Duodenal mucosa (tissue), 2 donors: ENCODE measurements around the gene PGC.
"Not testable (repeated sequence)": the region's sequence is repeated elsewhere in the genome, so short reads cannot be mapped to it uniquely, and the experiment has no call there.

Experiments used
- H3K27ac ChIP-seq: one replicate; pipeline ENCODE4 v1.7.0; 2013; ENCODE audit warnings: low read depth, low read length
- H3K27me3 ChIP-seq, 2 donors: one replicate each; pipeline ENCODE4 v1.7.0; 2013; ENCODE audit warnings: low read length in 2 of 2, control low read depth in 1 of 2; ENCODE audit not compliant: insufficient read depth in 2 of 2, control insufficient read depth in 1 of 2
- H3K36me3 ChIP-seq, 2 donors: one replicate each; pipeline ENCODE4 v1.7.0; 2013; ENCODE audit warnings: low read length in 2 of 2, control low read depth in 1 of 2; ENCODE audit not compliant: insufficient read depth in 2 of 2, control insufficient read depth in 1 of 2
- H3K4me1 ChIP-seq, 2 donors: one replicate each; pipeline ENCODE4 v1.7.0; 2013; ENCODE audit warnings: low read length in 2 of 2, control low read depth in 1 of 2; ENCODE audit not compliant: insufficient read depth in 2 of 2, control insufficient read depth in 1 of 2
- H3K4me3 ChIP-seq, 2 donors: one replicate each; pipeline ENCODE4 v1.7.0; 2013; ENCODE audit warnings: low read length in 2 of 2, low read depth in 1 of 2
- H3K9ac ChIP-seq, 2 donors: one replicate each; pipeline ENCODE4 v1.7.0; 2013; ENCODE audit warnings: low read length in 2 of 2, low read depth in 1 of 2
- H3K9me3 ChIP-seq, 2 donors: one replicate each; pipeline ENCODE4 v1.7.0; 2013; ENCODE audit warnings: low read length in 2 of 2, control low read depth in 1 of 2; ENCODE audit not compliant: control insufficient read depth in 1 of 2

The PGC gene

DNA sequence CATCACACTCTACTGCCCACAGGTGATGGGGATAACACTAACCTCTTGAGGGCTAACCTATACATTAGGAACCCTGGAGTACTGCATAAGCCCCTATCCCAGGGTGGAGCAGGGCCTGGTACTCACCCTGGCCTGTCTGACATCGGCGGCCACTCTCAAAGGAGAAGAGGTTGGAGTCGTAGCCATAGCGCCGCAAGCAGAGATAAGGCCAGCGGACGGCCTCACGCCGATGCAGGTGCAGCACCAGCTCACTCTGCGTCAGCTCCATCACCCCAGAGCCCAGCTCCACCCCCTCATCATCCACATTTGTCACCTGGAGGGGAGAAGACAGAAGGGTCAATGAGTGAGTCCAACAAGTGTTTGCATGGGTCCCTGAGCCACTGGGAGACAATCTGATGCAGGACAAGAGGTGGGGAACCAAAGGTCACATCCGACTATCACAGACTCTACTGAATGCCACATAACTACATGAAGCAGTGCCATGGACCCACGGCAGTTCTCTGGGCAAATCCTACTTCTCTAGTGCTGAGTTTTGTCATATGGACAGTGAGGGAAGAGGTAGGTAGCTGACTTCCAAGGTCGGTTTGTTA, 28.2 kb upstream of the PGC start:
- Histone ChIP-seq H3K4me1 (peaks cover 10 to 12% of the 10 kb centered on the region in 2 donors), H3K9me3 (no peaks in the 10 kb centered on the region), H3K4me3 (no peak overlapping the region), H3K27me3 (no peaks in the 10 kb centered on the region), H3K9ac (no peak overlapping the region), H3K36me3 (peaks cover 25 to 39% of the 10 kb centered on the region in 2 donors), H3K27ac (no peak overlapping the region)

DNA sequence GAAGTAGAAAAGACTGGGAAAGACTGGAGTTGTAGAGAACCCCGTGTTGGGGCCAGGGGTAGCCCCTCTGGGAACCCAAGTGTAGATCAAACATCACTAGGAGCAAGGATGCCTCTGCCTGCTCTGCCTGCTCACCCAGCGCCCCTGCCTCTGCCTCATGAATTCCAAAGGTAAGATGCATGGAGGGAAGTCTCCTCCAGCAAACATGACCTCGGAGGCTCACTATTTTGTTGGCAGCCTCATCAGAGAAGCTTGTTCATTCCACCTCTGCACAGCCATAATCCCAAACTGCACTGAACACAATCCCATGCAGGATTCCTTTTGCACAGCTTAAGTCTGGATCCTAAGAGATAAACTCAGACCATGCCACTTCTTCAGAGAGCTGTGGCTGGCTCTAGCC, 27.6 kb upstream of the PGC start:
- Histone ChIP-seq H3K9me3 (no peaks in the 10 kb centered on the region), H3K27ac (no peak overlapping the region), H3K4me3 (no peak overlapping the region), H3K4me1 (peaks cover 10 to 12% of the 10 kb centered on the region in 2 donors), H3K9ac (no peak overlapping the region), H3K36me3 (peaks cover 25 to 40% of the 10 kb centered on the region in 2 donors), H3K27me3 (no peaks in the 10 kb centered on the region)

DNA sequence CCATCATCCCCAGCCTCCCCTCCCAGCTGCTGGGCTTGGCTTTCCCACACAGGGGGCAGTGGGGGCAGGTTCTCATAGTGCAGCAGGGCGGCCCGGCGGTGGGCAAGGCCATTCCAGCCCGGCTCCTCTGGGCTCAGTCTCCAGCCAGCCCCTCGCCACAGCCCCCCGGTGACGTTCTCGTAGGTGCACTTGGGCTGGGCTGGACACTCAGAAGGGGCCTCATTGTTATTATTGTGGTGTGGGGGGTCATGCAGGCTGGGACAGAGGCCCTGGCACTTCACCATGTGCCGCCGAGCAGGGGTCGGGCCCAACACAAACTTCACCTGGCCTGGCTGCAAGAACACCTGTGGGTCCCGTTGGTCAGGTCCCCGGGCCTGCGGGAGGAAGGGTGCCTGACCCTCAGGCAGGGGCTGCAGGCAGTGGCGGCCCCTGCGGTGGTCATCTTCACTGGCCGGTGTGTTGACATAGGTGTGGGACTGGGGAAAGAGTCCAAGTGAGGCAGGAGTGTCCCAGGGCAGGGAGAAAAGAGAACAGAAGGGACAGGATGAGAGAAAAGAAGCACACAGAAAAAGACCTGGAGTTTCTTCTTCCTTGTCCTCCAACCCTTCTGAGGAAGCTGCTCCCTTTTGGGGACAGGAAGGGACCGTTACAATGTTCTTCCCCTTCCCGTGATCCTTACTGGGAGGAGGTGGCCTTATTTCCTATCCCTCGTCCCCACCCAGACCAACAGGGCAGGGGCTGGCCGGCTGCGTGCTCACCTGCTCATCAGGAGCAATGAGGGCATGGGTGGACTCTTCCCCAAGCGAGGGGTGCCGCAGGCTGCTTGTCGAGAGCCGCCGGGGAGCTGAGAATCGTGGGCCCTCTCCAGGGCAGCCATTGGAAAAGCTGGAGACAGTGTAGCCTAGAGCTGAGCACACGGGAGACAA, 24.1 kb upstream of the PGC start:
- H3K36me3 ChIP-seq: peaks cover 19 to 40% of the 10 kb centered on the region in 2 donors
- H3K9ac ChIP-seq: no peak overlapping the region
- H3K27me3 ChIP-seq: no peaks in the 10 kb centered on the region
- H3K27ac ChIP-seq: no peak overlapping the region
- peaks cover 4 to 10% of the 10 kb centered on the region in 2 donors for H3K4me1 ChIP-seq
- no peak overlapping the region for H3K4me3 ChIP-seq
- H3K9me3 ChIP-seq: no peaks in the 10 kb centered on the region

DNA sequence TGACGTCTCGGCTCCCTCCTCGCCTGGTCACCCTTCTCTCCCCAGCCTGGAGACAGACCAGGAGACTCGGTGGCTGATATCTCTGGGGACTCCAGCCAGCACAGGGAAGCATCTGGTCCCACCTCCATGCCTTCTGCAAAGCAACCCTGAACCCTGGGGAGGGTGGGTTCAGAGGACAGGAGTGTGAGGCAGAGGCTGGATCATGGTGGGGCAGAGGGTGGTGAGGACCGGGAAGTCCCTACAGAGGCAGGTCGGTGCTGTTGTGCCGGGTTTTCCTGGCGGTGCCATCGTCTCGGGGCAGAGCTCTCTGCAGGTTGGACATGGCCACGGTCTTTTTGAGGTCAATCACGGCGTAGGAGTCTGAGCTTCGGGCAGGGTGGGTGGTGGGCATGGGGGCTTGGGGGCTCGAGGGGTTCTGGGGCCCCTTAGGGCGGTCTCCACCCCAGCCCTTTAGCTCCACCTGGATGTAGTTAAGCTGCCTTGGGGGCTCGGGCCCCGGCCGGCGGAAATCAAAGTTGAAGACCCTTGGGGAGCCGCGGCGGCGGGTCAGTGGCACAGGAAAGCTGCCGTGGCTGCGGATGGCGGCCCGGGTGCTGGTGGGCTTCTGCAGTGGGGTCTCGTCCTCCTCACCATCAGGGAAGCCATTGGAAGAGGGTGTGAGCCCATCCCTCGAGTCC, 23.3 kb upstream of the PGC start:
- Histone ChIP-seq H3K9ac (no peak overlapping the region), H3K27ac (no peak overlapping the region), H3K36me3 (peaks cover 17 to 40% of the 10 kb centered on the region in 2 donors), H3K4me1 (peaks cover 4 to 6% of the 10 kb centered on the region in 2 donors), H3K27me3 (no peaks in the 10 kb centered on the region), H3K9me3 (no peaks in the 10 kb centered on the region), H3K4me3 (no peak overlapping the region)

DNA sequence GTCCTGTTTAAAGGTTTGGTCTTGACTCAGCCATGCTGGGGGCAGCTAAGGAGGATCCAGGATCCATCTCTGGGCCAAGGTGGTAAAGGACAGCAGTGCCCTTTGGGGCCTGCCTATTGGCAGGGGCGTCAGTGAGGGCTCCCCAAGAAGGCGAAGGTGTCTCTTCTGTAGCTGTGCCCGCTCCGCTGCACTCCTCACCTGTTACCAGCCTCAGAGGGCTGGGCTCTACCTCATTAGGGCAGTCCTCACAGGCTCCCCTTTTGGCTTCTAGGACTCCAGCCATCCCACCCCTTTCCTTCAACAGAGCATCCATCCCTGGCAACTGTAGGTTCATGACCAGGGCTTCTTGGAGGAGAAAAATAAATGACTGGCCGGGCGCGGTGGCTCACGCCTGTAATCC, 22.2 kb upstream of the PGC start:
- no peak overlapping the region for H3K27ac ChIP-seq

DNA sequence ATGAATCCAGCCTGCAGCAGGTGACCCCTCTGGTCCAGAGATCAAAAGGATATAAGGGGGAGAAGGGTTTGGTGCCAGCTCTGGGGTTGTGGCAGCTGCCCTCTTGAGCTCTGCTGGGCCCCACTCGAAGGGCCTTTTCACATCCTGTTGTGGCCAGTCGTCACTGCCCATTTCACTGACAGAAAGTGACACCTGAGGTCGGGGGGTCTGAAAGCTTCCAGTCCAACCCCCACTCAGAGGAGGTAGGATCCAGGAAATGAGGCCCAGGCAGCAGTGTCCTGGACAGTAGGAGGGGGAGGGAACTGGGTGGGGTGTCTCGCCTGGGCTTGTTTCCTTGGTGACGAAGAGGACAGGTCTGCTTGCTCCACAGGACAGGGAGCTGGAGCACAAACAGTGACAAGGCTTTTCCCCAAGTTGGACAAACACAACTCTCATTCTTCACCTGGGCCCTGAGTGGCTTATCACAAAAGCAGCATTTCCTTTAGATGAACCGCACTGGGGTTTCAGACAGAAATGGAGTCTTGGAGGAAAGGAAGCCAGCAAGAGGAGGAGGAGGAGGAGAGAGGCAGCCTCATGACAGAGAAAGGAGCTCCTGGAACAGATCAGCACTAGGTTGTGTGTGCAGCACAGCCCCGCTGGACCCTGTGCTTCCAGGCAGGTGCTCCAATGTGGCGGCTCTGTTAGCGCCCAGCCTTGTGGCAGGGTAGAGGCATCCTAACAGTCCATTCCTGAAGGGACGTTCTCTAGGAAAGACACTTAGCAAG, 21.5 kb upstream of the PGC start:
- Histone ChIP-seq H3K36me3 (peaks cover 6 to 26% of the 10 kb centered on the region in 2 donors), H3K4me3 (no peak overlapping the region), H3K4me1 (peaks cover 4 to 5% of the 10 kb centered on the region in 2 donors), H3K9me3 (no peaks in the 10 kb centered on the region), H3K27me3 (no peaks in the 10 kb centered on the region), H3K27ac (no peak overlapping the region), H3K9ac (no peak overlapping the region)

More for the DNA sequence above, 22.2 kb upstream of the PGC start:
- Histone ChIP-seq H3K27me3 (no peaks in the 10 kb centered on the region), H3K36me3 (peaks cover 7 to 30% of the 10 kb centered on the region in 2 donors), H3K9me3 (no peaks in the 10 kb centered on the region), H3K4me1 (peaks cover 4 to 5% of the 10 kb centered on the region in 2 donors), H3K4me3 (no peak overlapping the region), H3K9ac (no peak overlapping the region)

DNA sequence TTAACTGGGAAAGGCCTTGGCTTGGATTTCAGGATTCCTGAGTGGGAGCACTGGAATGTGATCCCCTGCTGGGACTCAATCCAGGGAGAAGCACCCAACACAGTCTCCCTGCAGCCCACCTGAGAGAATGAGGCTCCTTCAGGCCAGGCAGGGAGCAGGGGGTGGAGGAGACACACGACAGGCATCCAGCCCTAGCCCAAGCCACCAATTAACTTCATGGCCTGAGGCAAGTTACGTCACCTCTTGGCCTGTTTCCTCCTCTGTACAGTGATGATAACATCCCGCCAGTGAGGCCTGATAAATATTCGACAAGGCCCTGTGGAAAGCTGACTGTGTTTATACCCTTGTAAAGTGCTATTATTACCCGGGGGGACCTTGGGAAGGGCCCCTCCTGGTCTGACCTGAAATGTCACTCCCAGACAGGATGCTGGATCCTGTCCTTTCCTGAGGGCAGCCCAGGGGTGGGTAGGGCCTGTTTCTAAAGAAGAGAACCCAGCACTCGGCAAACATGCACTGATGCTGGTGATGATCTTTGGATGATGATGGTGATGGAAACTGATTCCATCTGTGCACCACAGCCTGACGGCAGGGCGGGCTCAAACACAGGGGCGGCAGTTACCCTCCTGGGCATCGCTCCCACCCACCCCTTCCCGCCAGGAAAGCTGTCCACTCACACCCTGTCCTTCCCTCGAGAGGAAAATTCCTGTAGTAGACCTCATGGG, 20.1 kb upstream of the PGC start:
- H3K9me3 ChIP-seq: no peaks in the 10 kb centered on the region
- H3K9ac ChIP-seq: no peak overlapping the region
- H3K36me3 ChIP-seq: peaks cover 0 to 19% of the 10 kb centered on the region in 2 donors
- no peak overlapping the region for H3K4me3 ChIP-seq
- H3K27me3 ChIP-seq: no peaks in the 10 kb centered on the region
- no peak overlapping the region for H3K27ac ChIP-seq
- H3K4me1 ChIP-seq: peaks cover 4 to 5% of the 10 kb centered on the region in 2 donors

DNA sequence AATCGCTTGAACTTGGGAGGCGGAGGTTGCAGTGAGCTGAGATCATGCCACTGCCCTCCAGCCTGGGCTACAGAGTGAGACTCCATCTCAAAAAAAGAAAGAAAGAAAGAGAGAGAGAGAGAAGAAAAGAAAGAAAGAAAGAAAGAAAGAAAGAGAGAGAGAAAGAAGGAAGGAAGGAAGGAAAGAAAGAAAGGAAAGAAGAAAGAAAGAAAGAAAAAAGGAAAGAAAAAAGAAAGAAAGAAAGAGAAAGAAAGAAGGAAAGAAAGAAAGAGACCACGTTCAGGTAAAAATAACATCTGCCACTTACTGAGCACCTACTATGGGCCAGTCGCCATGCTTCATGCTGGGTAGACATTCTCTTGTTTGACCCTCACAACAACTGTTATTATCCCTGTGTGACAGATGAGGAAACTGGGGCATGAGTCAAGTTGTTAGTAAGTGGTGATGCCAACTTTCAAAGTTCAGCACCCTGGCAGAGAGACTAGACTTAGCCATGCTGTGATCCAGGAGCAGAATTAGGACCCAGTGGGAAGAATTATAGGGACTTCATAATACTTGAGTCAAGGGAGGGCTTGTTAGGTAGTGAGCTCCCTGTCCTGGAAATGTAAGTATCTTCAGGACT, 19.0 kb upstream of the PGC start:
- not testable (repeated sequence) for H3K27ac ChIP-seq, H3K4me3 ChIP-seq, H3K9ac ChIP-seq, H3K36me3 ChIP-seq, H3K9me3 ChIP-seq, H3K27me3 ChIP-seq, H3K4me1 ChIP-seq

DNA sequence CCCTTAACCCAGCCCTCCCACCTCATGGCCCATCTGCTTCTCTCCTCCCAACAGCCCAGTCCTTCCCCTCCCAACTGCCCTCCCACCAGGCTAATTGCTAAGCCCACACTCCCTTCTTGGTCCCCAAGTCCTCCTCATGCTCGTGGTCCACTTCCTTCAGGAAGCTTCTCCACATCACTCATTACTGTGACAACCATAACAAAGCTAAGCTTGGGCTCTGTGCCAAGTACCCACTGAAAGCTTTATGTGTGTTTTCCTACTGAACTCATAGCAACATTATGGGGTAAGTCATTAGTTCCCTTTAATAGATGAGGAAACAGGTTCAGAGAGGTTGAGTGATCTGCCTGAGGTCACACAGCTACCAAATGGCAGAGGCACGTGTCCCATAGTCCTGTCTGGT, 16.3 kb upstream of the PGC start:
- H3K27me3 ChIP-seq: no peaks in the 10 kb centered on the region
- H3K36me3 ChIP-seq: no peaks in the 10 kb centered on the region
- no peaks in the 10 kb centered on the region for H3K9me3 ChIP-seq
- no peak overlapping the region for H3K4me3 ChIP-seq
- H3K9ac ChIP-seq: no peak overlapping the region
- no peak overlapping the region for H3K27ac ChIP-seq
- H3K4me1 ChIP-seq: peaks cover 4 to 5% of the 10 kb centered on the region in 2 donors
